Fibroblast of lung (primary cell): Measurements from ENCODE around the gene APC2. TPM values are rescaled to one million over a fixed set of nuclear protein-coding genes. Genes with fewer than 3 reads are reported as not detected.

Source experiments
- DNase-seq, 2 donors: peaks; one replicate each; pipeline versions ENCODE4 v3.0.0 to v3.0.0-alpha.2; 2010; ENCODE audit warnings: low read depth in 2 of 2
- H2AFZ ChIP-seq: 2 replicates; pipeline ENCODE4 v1.5.1; 2012; ENCODE audit warnings: low read length, control low read depth, inconsistent platforms
- H3K27ac ChIP-seq: 2 replicates; pipeline ENCODE4 v1.5.1; 2011; ENCODE audit warnings: low read length, control low read depth; ENCODE audit not compliant: insufficient read depth
- H3K27me3 ChIP-seq: 2 replicates; pipeline ENCODE4 v1.5.1; 2011; ENCODE audit warnings: mild to moderate bottlenecking, low read length; ENCODE audit not compliant: control insufficient read depth, insufficient read depth
- H3K36me3 ChIP-seq: 2 replicates; pipeline ENCODE4 v1.5.1; 2011; ENCODE audit warnings: low read length; ENCODE audit not compliant: control insufficient read depth, insufficient read depth
- H3K4me1 ChIP-seq: 2 replicates; pipeline ENCODE4 v1.5.1; 2011; ENCODE audit warnings: low read length; ENCODE audit not compliant: control insufficient read depth, insufficient read depth; ENCODE audit errors: extremely low read depth
- H3K4me2 ChIP-seq: 2 replicates; pipeline ENCODE4 v1.5.1; 2011; ENCODE audit warnings: low read length, control low read depth; ENCODE audit not compliant: insufficient read depth; ENCODE audit errors: extremely low read depth
- H3K4me3 ChIP-seq, 4 experiments: fragments of 200-600 bp in 1 of 4; sonication (generic) in 1 of 4; replicated peaks in 1 of 4; 2 replicates each; pipeline ENCODE4 v1.5.1; 2011 to 2016; ENCODE audit warnings: low read length in 4 of 4, low read depth in 3 of 4, mild to moderate bottlenecking in 3 of 4, control low read depth in 2 of 4, inconsistent platforms in 1 of 4, mixed read lengths in 1 of 4; ENCODE audit not compliant: insufficient read depth in 1 of 4; ENCODE audit errors: control extremely low read depth in 1 of 4
- H3K79me2 ChIP-seq: 2 replicates; pipeline ENCODE4 v1.5.1; 2012; ENCODE audit warnings: mild to moderate bottlenecking, low read length, inconsistent platforms; ENCODE audit not compliant: control insufficient read depth, insufficient read depth
- H3K9ac ChIP-seq: 2 replicates; pipeline ENCODE4 v1.5.1; 2011; ENCODE audit warnings: mild to moderate bottlenecking, low read length, control low read depth; ENCODE audit not compliant: insufficient read depth
- H3K9me3 ChIP-seq: 2 replicates; pipeline ENCODE4 v1.5.1; 2012; ENCODE audit warnings: low read depth, low read length; ENCODE audit not compliant: control insufficient read depth, insufficient read depth
- H4K20me1 ChIP-seq: 2 replicates; pipeline ENCODE4 v1.5.1; 2011; ENCODE audit warnings: low read length; ENCODE audit not compliant: control insufficient read depth, insufficient read depth; ENCODE audit errors: extremely low read depth
- EZH2 ChIP-seq: IDR thresholded peaks from 2 replicates; pipeline ENCODE4 v1.5.1; 2012; ENCODE audit warnings: low read length, control low read depth, mild to moderate bottlenecking; ENCODE audit errors: missing control alignments
- polyA plus RNA-seq, 2 donors: library from polyadenylated mRNA; depleted of rRNA in 1 of 2; stranded (reverse) in 1 of 2; unstranded in 1 of 2; fragments of >200 nt; gene quantifications; 2 replicates each; pipeline ENCODE4 v1.2.1, GENCODE V29; 2011 to 2012; ENCODE audit warnings: missing spikeins in 1 of 2
- total RNA-seq: library from RNA; depleted of rRNA; stranded (reverse); fragments of >200 nt; gene quantifications from 2 replicates; pipeline ENCODE4 v1.2.1, GENCODE V29; 2014
- TF ChIP-seq, protein P1 (sequence below), 2 donors: IDR thresholded peaks in 1 of 2; conservative IDR thresholded peaks in 1 of 2; 1 replicate in 1 of 2; 2 replicates in 1 of 2; pipeline ENCODE4 v1.5.1; 2011 to 2012; ENCODE audit warnings: low read length in 2 of 2, control low read depth in 1 of 2, inconsistent platforms in 1 of 2, low read depth in 1 of 2, mild to moderate bottlenecking in 1 of 2

Gene APC2
- total and polyA plus RNA-seq, 2 donors (not counting 1 experiment from before 2014, with no cell fraction given) = 0.01 to 0.50 TPM

- H3K4me2 ChIP-seq = no peak overlapping the region
- no peak overlapping the region for H3K4me3 ChIP-seq
- H4K20me1 ChIP-seq = no peaks in the 10 kb centered on the region
- no peak for DNase-seq
- H3K27me3 ChIP-seq = peaks cover 5% of the 10 kb centered on the region
- peaks cover 31% of the 10 kb centered on the region for H3K36me3 ChIP-seq
- H3K27ac ChIP-seq = no peak overlapping the region
- H3K9me3 ChIP-seq = no peaks in the 10 kb centered on the region
- H3K9ac ChIP-seq = no peak overlapping the region
- no peak for TF ChIP-seq EZH2
- TF ChIP-seq, protein P1, sequence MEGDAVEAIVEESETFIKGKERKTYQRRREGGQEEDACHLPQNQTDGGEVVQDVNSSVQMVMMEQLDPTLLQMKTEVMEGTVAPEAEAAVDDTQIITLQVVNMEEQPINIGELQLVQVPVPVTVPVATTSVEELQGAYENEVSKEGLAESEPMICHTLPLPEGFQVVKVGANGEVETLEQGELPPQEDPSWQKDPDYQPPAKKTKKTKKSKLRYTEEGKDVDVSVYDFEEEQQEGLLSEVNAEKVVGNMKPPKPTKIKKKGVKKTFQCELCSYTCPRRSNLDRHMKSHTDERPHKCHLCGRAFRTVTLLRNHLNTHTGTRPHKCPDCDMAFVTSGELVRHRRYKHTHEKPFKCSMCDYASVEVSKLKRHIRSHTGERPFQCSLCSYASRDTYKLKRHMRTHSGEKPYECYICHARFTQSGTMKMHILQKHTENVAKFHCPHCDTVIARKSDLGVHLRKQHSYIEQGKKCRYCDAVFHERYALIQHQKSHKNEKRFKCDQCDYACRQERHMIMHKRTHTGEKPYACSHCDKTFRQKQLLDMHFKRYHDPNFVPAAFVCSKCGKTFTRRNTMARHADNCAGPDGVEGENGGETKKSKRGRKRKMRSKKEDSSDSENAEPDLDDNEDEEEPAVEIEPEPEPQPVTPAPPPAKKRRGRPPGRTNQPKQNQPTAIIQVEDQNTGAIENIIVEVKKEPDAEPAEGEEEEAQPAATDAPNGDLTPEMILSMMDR (conservative IDR thresholded peaks at IDR 0.05 in 1 of 2, IDR thresholded peaks at IDR 0.05 in 1 of 2; ENCODE audit: low read depth in 1 of 2, low read length in 2 of 2) = no peak
- H3K79me2 ChIP-seq = peaks cover 33% of the 10 kb centered on the region
- H2AFZ ChIP-seq = no peak overlapping the region
- H3K4me1 ChIP-seq = peaks cover 5% of the 10 kb centered on the region
Measured at GRCh38 chr19:1441677-1442438, 8.1 kb upstream of the APC2 start.

DNA sequence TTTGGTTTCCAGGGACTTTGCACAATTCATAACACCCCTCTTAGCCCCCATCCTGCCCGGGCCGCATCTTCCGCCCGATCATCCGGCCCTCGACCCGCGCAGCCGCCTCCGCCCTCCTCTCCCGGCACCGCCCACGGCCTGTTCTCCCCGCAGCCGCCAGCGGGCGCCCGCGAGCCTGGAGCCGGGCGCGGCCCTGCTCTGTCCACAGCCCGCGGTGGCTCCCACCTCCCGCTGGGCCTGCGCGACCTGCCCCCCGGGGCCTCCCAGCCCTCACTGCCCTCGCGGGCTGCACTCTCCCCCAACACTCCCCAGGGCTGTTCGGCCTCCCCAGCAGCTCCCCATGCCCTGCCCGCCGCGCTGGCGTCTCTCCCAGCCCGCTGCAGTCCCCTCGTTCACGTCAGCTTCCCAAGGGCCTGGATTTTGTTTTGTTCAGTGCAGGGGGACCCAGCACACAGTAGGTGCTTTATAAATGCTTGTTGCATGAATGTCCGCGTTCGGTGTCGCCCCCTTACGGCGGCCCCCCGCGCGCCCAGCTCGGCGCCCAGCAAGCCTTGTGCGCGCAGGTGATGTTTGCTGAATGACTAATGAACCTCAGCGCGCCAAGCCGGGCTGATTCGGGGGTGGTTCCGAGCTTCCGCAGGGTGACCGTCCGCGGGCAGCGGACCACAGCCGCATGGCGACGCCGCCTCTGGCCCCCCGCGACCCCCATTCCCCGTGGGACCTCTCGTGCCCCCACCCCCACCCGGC lies 4.6 kb upstream of the APC2 start:
- Histone ChIP-seq H3K27me3 (peaks cover 31% of the 10 kb centered on the region), H3K4me1 (peaks cover 3% of the 10 kb centered on the region), H3K4me3 (peak overlapping the region in 2 of 4 experiments; percentile 5 to 50), H3K36me3 (peaks cover 21% of the 10 kb centered on the region), H2AFZ (no peak overlapping the region), H3K4me2 (peak overlapping the region; percentile 32), H4K20me1 (no peaks in the 10 kb centered on the region), H3K27ac (no peak overlapping the region), H3K9ac (no peak overlapping the region), H3K9me3 (no peaks in the 10 kb centered on the region), H3K79me2 (peaks cover 11% of the 10 kb centered on the region)
- peak; percentile 75 for TF ChIP-seq EZH2
- TF ChIP-seq, protein P1 (conservative IDR thresholded peaks at IDR 0.05 in 1 of 2, IDR thresholded peaks at IDR 0.05 in 1 of 2; ENCODE audit: low read depth in 1 of 2, low read length in 2 of 2) = peak; percentile 43 to 75
- DNase-seq = peak in 1 of 2 donors; percentile 36

DNA sequence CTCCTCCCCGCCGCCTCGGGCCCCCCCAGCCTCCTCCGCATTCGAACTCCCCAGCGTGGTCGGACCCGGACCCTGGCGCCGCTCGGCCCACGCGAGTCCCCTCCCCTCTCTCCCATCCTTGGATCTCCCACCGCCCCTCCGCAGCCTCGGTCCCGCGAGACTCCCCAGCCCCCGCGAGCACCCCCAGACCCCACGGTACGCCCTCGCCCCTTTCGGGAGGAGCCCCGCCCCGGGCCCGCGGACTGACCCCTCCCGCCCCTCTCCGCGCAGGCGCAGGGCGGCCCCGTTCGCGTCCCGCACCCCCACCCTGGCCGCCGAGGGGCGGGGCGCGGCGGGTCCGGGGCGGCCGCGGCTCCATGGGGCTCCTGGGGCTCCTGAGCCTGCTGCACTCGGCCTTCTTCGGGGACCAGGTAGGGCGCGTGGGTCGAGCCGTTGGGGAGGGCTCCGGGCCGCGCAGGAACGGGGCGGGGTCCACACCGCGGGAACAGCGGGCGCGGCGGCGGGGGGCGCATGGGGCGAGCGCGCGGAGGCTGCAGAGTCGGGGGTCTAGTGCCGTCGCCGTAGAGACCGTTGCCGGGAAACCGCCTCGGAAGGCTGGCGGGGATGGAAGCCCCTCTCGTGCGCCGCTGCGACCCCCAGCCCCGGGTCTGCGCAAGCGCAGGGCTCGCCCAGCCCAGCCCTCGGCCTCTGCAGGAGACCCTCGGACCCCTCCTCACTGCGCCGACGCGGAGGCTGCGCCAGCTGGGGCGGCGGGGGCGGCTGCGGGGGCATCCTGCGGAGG lies 3.8 kb upstream of the APC2 start:
- no peak overlapping the region for H3K4me2 ChIP-seq
- H3K9me3 ChIP-seq = no peaks in the 10 kb centered on the region
- H3K27ac ChIP-seq = no peak overlapping the region
- no peak for TF ChIP-seq EZH2
- TF ChIP-seq, protein P1 (conservative IDR thresholded peaks at IDR 0.05 in 1 of 2, IDR thresholded peaks at IDR 0.05 in 1 of 2; ENCODE audit: low read depth in 1 of 2, low read length in 2 of 2) = no peak
- peak overlapping the region in 1 of 4 experiments; percentile 50 for H3K4me3 ChIP-seq
- no peak for DNase-seq
- H4K20me1 ChIP-seq = no peaks in the 10 kb centered on the region
- H2AFZ ChIP-seq = no peak overlapping the region
- no peak overlapping the region for H3K9ac ChIP-seq
- H3K36me3 ChIP-seq = peaks cover 14% of the 10 kb centered on the region
- H3K4me1 ChIP-seq = peaks cover 3% of the 10 kb centered on the region
- H3K27me3 ChIP-seq = peaks cover 39% of the 10 kb centered on the region
- H3K79me2 ChIP-seq = peaks cover 4% of the 10 kb centered on the region
